Dendritic cell treated with granulocyte-macrophage colony-stimulating factor and Interleukin-4, amounts not matched to agents 40 ng/mL and 50 ng/mL, for 4 days (primary cell): Measurements from ENCODE around the gene METTL21C.

Source experiments
- H3K27ac Mint-ChIP-seq: one replicate; pipeline ENCODE4 v1.8.0; 2022; ENCODE audit warnings: mild to moderate bottlenecking, mixed read lengths
- H3K27me3 Mint-ChIP-seq: one replicate; pipeline ENCODE4 v1.8.0; 2022; ENCODE audit warnings: mild to moderate bottlenecking, mixed read lengths
- H3K36me3 Mint-ChIP-seq: one replicate; pipeline ENCODE4 v1.8.0; 2022; ENCODE audit warnings: low read depth, mixed read lengths
- H3K4me1 Mint-ChIP-seq: one replicate; pipeline ENCODE4 v1.8.0; 2022; ENCODE audit warnings: low read depth, mixed read lengths
- H3K4me3 Mint-ChIP-seq: one replicate; pipeline ENCODE4 v1.8.0; 2022; ENCODE audit warnings: mild to moderate bottlenecking, moderate library complexity, mixed read lengths
- H3K9me3 Mint-ChIP-seq: one replicate; pipeline ENCODE4 v1.8.0; 2022; ENCODE audit warnings: mixed read lengths
- intact Hi-C: fragments of 100-400 bp; cut with micrococcal nuclease; formaldehyde crosslinking; loops from one replicate; pipeline ENCODE4 v1.15.0; 2022

METTL21C gene

DNA sequence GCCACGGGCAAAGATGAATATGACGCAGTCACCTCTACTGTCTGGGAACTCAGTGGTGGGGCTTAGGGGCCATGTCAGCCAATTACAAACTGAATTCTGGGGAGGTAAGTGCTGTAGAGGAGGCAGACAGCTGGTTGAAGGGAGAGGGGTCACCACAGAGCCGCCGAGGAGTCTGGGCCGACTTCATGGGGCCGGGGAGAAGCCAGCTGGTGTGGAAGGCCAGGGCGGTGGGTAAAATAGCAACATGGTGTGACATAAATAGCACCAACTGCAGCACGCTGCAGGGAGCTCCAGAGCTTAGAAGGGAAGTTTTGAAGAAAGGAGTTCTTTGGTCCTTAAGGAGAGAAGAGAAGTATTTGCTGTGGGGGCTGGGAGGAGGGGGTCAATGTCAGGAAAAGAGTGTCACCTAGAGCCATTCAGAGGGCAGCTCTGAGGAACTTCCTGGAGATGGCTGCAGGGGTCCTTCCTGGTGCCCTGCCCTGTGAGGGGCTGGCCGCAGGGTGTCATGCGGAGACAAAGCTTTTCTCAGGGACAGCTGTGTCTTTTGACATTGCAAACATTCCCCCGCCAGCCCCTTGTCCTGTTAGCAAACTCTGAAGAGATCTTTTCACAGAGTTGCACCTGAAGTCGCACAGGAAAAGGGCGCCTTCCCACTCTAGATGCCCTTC is 6.4 kb downstream of the METTL21C start:
- intact Hi-C loops: loop anchor here (10.0 kb wide), 1 partner anchor 86 kb away; the partner anchor contains the start of gene TEX30
- Mint-ChIP-seq H3K4me3 (no peak overlapping the region), H3K27ac (peak overlapping the region; percentile 3)

DNA sequence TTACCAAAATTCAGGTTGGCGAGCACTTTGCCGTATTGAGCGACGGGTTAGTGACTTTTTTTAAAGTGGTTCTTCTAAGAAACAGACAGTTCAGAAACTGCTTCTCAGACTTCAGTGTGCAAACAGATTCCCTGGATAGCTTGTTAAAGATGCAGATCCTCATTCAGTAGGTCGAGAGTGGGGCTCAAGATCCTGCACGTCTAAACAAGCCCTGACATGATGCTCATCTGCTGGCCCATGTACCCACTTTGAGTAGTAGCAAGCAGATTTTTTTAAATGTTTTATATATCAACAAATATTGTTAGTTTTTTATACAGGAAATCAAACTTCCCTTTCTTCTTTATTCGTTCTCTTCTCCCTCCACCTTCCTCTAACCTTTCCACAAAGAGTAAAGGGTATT is 7.3 kb downstream of the METTL21C start:
- intact Hi-C loops: loop anchor here (10.0 kb wide), 1 partner anchor 87 kb away; the partner anchor contains the start of gene TEX30
- Mint-ChIP-seq H3K4me3 (no peak overlapping the region), H3K27ac (no peak overlapping the region), H3K27me3 (peaks cover 22% of the 10 kb centered on the region), H3K4me1 (peaks cover 7% of the 10 kb centered on the region), H3K9me3 (no peaks in the 10 kb centered on the region), H3K36me3 (no peaks in the 10 kb centered on the region)

More for the DNA sequence above, 6.4 kb downstream of the METTL21C start:
- H3K9me3 Mint-ChIP-seq: no peaks in the 10 kb centered on the region
- no peaks in the 10 kb centered on the region for H3K4me1 Mint-ChIP-seq
- H3K27me3 Mint-ChIP-seq: peaks cover 22% of the 10 kb centered on the region
- H3K36me3 Mint-ChIP-seq: no peaks in the 10 kb centered on the region

DNA sequence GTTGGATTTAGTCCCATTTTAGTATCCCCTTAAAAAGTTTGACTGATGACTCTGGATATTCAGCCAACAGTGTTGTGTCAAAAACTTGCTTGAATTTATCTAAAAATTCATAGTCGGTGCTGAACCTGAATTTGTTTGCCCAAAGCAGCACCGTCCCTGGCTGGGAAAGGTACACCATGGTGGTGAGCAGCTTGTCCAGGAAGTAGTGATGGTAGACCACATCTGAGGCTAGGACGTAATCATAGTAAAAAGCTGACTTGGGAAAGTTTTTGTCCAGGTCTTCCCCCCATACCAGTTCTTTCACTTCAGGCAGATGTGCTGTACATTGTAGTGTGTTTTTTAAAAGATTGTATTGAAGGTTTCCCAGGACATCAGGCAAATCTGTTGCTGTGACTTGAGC is 8.8 kb downstream of the METTL21C start:
- H3K4me3 Mint-ChIP-seq: no peak overlapping the region
- H3K27me3 Mint-ChIP-seq: peaks cover 19% of the 10 kb centered on the region
- no peak overlapping the region for H3K27ac Mint-ChIP-seq
- no peaks in the 10 kb centered on the region for H3K36me3 Mint-ChIP-seq
- no peaks in the 10 kb centered on the region for H3K9me3 Mint-ChIP-seq
- H3K4me1 Mint-ChIP-seq: peaks cover 16% of the 10 kb centered on the region
- intact Hi-C loops: loop anchor here (10.0 kb wide), 1 partner anchor 89 kb away; the partner anchor contains the start of gene TEX30

DNA sequence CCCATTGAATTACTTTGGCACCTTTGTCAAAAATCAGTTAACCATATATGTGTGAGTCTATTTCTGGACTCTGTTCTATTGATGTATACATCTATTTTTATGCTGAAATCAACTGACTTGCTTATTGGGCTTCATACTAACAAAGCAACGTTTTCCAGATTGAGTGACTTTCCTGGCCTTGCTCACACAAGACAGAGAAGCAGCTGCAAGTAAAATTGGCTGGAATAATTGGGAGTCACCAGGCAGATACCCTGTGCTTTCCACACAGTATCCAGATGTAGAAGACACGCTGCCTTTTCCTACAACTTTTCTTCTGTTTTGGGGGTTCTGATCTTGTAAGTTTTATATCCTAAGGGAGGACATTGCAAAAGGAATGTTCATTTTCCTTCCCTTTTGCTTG is 11.2 kb downstream of the METTL21C start:
- Mint-ChIP-seq H3K4me1 (peaks cover 35% of the 10 kb centered on the region), H3K36me3 (peaks cover 7% of the 10 kb centered on the region), H3K9me3 (no peaks in the 10 kb centered on the region), H3K4me3 (no peak overlapping the region), H3K27me3 (peaks cover 10% of the 10 kb centered on the region), H3K27ac (no peak overlapping the region)
- intact Hi-C loops: loop anchor here (10.0 kb wide), 1 partner anchor 91 kb away; the partner anchor contains the start of gene TEX30

DNA sequence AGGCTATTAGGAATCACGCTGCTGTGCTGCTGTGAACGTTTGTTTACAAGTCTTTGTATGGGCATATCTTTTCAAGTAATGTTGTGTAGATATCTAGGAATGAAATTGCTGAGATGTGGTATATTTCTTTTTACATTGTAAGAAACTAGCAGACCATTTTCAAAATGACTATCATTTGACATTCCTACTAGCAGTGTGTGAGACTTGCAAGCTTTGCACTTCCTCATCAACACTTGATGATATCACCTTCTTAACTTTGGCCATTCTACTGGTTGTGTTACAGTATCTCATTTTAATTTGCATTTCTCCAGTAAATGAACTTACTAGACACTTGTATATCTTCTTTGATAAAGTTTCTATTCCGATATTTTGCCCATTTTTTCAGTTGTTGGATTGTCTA is 12.1 kb downstream of the METTL21C start:
- Mint-ChIP-seq H3K36me3 (peaks cover 12% of the 10 kb centered on the region), H3K27me3 (peaks cover 5% of the 10 kb centered on the region), H3K4me3 (no peak overlapping the region), H3K27ac (no peak overlapping the region), H3K4me1 (peaks cover 35% of the 10 kb centered on the region), H3K9me3 (no peaks in the 10 kb centered on the region)
- intact Hi-C loops: loop anchor here (10.0 kb wide), 1 partner anchor 92 kb away; the partner anchor contains the start of gene TEX30

DNA sequence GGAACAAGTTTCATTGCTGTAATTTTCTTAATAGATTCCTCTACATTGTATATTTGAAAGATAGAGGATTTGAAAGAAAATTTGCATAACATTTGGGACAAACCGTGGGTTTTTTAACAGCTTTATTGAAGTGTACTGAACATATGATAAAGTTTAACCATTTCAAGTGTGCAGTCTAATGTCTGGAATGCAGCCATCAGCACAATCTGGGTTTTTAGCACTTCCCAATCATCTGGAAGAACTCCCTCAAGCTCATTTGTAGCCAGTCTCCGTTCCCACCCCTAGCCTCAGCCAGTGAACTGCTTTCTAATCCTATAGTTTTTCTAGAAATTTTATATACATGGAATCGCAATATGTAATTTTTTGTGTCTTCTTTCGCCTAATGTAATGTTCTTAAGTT is 12.6 kb downstream of the METTL21C start:
- H3K4me1 Mint-ChIP-seq: peaks cover 35% of the 10 kb centered on the region
- no peaks in the 10 kb centered on the region for H3K9me3 Mint-ChIP-seq
- no peak overlapping the region for H3K27ac Mint-ChIP-seq
- H3K36me3 Mint-ChIP-seq: peaks cover 17% of the 10 kb centered on the region
- intact Hi-C loops: loop anchor here (10.0 kb wide), 1 partner anchor 93 kb away; the partner anchor contains the start of gene TEX30
- peaks cover 5% of the 10 kb centered on the region for H3K27me3 Mint-ChIP-seq
- H3K4me3 Mint-ChIP-seq: no peak overlapping the region

DNA sequence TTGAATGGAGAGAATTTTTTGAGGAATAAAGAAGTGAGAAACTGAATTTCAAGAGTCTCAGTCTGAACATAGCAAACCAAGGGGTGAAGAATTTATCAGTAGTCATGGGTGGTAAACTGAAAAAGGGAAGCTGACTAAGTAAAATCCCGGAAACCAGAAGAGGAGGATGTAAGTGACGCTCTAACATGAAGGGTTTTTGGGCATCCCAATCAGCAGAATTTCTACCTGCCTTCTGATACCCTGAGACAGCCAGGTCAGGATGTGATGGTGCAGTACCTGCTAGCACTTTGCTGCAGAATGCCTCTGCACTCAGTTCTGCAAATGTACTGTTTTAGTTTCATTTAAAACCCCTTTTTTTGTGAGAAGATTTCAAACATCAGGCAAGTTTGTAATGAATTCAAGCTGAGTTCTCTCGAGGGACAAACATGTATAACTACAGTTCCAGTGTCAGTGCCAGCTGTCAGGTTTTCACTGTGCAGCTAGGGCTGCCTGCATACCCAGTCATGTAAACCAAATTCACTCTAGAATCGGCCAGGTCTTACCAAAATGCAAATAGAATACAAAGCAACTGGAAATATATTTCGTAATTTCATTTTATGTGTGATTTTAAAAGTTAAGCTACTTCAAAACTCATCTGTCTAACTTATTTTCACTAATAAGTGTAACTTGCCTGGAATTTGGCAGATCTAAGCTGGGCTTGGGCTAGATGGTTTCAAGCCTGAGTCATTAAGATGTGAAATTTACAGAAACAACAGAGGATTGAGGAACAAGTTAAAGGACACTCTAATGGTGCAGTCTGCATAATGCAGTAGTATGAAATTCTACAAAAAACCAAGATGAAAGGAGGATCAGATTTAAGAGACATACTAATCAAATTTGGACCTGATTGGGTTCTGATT is 13.8 kb downstream of the METTL21C start:
- Mint-ChIP-seq H3K4me1 (peaks cover 35% of the 10 kb centered on the region), H3K4me3 (no peak overlapping the region), H3K36me3 (peaks cover 28% of the 10 kb centered on the region), H3K27me3 (peaks cover 2% of the 10 kb centered on the region), H3K27ac (peak overlapping the region; percentile 77), H3K9me3 (no peaks in the 10 kb centered on the region)
- intact Hi-C loops: loop anchor here (10.0 kb wide), 1 partner anchor 94 kb away; the partner anchor contains the start of gene TEX30

DNA sequence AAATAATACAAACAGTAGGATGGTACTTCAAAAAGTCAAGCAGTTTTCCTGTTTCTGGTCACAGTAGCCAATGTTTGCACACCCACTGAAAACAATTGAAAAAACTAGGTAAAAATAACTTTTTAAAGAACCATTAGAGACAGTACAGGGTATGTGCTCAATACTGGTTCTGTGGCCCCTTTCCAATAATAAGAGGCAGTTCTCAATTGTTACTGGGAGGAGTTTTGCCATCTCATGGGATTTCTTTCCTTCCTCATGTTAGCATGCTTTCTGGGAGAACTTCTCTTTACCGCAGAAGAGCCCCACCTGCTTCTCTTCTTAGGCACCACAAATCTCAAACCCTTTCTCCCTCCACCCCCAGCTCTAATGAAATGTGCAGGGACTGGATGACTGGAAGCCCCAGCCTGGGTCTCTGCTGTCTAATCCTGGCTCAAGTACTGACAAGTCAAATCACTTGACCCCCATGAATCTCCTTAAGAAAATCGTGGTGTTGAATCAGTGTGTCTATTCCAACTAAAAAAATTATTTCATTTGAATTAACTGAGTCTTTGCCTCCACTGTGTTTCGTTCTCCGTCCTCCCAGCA is 14.6 kb downstream of the METTL21C start:
- Mint-ChIP-seq H3K27ac (peak overlapping the region; percentile 77), H3K36me3 (peaks cover 34% of the 10 kb centered on the region), H3K4me3 (no peak overlapping the region), H3K4me1 (peaks cover 35% of the 10 kb centered on the region), H3K27me3 (peaks cover 2% of the 10 kb centered on the region), H3K9me3 (no peaks in the 10 kb centered on the region)
- intact Hi-C loops: loop anchor here (10.0 kb wide), 1 partner anchor 95 kb away; the partner anchor contains the start of gene TEX30

DNA sequence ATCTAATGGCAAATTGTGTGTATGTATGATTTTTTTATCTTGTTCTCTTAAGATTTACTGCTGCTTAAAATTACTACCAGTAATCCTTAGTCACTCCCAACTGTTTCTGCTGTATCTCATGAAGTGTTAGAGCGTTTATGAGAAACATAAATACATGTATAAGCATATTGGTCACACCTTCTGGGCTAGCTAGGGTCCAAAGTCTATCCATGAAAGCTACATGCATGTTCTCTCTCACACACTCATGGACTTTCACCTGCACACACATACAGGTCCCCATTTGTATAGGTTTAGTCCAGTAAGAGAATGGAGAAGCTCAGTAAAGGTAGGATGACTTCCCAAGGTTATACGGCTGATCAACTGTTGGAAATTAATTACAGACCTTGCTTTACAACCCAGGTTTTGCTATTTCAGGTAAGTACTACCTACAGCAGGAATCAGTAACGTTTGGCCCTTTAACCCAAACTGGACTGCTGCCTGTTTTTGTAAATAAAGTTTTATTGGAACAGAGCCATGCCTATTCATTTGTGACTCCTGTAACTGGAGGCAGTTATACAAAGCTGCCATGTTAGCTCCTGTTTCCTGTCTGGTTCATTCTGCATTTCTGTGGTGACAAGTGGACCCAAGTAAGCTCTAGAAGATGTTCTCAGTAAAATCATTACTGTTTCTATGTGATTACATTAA is 15.3 kb downstream of the METTL21C start:
- Mint-ChIP-seq H3K9me3 (no peaks in the 10 kb centered on the region), H3K27ac (peak overlapping the region; percentile 77)

DNA sequence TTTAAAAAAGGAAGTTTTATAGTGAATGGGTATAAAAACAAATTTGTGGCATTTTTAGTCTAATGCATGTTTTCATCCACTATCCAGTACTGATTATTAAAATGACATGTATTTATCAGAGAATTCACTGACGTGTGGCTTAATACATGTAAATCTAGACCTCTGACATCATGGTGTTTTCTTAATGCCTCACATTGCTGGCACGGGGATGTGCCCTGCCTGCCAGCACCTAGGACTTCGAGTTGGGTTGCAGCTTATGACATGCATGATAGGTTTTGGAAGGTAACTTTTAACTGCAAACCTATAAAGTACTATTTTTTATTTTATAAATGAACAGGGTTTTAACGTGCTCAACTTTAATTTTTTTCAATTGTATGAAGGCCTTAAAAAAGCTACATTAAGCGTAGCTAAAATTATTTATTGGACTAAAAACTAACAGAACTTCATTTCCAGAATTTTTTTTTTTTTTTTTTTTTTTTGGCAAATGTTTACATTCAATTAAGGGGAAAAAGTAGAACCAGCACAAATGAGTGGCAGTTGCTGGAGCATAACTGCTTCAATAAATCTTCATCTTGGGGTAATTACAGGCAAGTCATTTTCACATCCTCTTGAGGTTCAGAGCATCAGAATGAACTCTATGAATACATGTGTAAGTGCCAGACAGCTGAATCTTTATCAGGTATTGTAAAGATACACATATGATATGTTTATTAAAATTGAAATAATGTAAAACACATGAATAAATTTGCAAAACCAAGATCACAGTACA is 16.3 kb downstream of the METTL21C start:
- Mint-ChIP-seq H3K9me3 (no peaks in the 10 kb centered on the region), H3K4me3 (no peak overlapping the region), H3K27ac (no peak overlapping the region), H3K4me1 (peaks cover 35% of the 10 kb centered on the region), H3K27me3 (no peaks in the 10 kb centered on the region), H3K36me3 (peaks cover 49% of the 10 kb centered on the region)
- intact Hi-C loops: no loop called here

More for the DNA sequence above, 15.3 kb downstream of the METTL21C start:
- Mint-ChIP-seq H3K27me3 (no peaks in the 10 kb centered on the region), H3K4me1 (peaks cover 35% of the 10 kb centered on the region), H3K36me3 (peaks cover 41% of the 10 kb centered on the region), H3K4me3 (no peak overlapping the region)
- intact Hi-C loops: loop anchor here (10.0 kb wide), 1 partner anchor 95 kb away; the partner anchor contains the start of gene TEX30

DNA sequence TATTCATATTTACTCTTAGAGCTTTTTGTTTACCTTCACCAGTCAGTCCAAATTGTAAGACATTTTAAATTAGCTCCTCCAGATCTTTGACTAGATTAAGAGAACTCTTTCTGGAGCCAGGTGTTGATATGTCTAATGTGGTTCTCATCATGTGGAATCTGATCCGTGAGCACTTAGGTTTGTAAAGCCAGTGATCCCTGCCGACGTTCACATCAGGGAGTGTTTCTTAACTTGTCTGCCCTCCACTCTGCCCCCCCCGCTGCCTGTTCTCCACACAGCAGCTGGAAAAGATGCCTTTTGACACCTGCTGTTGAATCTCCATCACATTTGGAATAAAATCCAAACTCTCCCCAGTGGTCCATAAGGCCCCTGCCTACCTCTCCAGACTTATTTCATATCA is 17.7 kb downstream of the METTL21C start:
- H3K4me3 Mint-ChIP-seq: no peak overlapping the region
- H3K27me3 Mint-ChIP-seq: no peaks in the 10 kb centered on the region
- H3K36me3 Mint-ChIP-seq: peaks cover 63% of the 10 kb centered on the region
- intact Hi-C loops: no loop called here
- peaks cover 25% of the 10 kb centered on the region for H3K4me1 Mint-ChIP-seq
- H3K9me3 Mint-ChIP-seq: no peaks in the 10 kb centered on the region
- no peak overlapping the region for H3K27ac Mint-ChIP-seq

DNA sequence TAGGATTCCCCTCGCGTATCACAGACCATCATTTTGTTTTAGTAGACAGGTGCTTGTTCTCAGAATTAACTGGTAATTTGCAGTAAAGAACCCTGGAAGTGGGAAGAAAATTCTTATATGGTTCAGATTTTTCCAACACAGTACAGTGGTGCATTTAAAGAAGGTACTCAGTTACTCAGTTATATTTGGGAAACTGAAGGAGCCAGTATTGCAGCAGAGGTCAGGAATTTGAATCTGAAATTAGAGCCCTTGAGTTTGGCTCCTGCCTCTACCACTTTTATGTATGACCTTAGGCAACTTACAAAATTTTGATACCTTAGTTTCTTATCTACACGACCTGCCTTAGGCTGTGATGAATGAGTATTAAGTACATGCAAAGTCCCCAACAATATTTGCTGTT is 19.7 kb downstream of the METTL21C start:
- Mint-ChIP-seq H3K36me3 (peaks cover 80% of the 10 kb centered on the region), H3K27ac (no peak overlapping the region), H3K9me3 (no peaks in the 10 kb centered on the region), H3K4me3 (no peak overlapping the region), H3K27me3 (no peaks in the 10 kb centered on the region), H3K4me1 (peaks cover 10% of the 10 kb centered on the region)
- intact Hi-C loops: no loop called here
